C1 segment of cervical spinal cord (tissue), 14 donors: ENCODE data around the gene DMD.
A peak's percentile ranks its signal among the peaks of the same experiment; 100 is the strongest.

ENCODE experiments used
- DNase-seq, 14 donors: peaks; one replicate each; lab custom pipeline; 2025; lab: John Stamatoyannopoulos, UW

DMD gene

GRCh38 chrX:32281853-32282252, 929.5 kb downstream of the DMD start:
- no peak for DNase-seq

DNA sequence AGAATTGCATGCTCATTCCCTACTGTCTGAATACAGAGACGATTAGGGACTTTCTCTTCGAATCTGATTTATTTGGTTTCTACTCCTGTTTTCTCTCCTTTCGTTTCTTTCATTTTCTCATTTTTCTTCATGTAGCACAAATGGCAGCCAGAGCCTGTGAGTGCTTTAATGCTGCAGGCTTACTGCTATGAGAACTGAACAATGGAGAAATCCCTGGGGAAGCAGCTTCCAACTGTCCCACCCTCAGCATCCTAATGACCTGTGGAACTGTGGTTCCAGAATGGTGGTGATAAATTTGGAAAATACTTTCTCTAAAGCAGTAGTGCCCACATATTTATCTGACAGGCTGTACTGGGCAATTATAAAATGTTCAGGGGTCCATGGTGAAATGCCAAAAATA, 930.4 kb downstream of the DMD start:
- no peak for DNase-seq

DNA sequence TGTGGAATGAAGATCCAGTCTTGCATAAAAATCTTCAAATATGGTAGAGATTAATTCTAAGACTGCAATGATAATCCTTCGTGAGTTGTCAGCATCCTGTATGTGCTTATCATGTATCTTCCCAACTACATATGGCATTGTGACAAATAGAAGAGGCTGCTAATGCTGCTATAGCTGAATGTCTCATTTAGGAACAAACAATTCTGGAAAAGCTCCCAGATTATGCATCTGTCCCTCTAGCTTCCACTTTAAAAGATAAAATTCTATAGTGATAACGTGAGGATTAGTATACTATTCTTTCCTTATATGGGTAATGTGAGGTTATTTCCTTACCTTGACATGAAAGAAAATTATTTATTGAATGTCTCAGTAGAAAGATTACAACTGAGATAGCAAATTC, 930.9 kb downstream of the DMD start:
- no peak for DNase-seq

GRCh38 chrX:32276153-32276552, 935.2 kb downstream of the DMD start:
- DNase-seq: no peak

- DNase-seq: no peak
Observed at GRCh38 chrX:32269866-32270265, 941.5 kb downstream of the DMD start.

- DNase-seq: no peak
Observed at GRCh38 chrX:32268207-32268606, 943.1 kb downstream of the DMD start.

DNA sequence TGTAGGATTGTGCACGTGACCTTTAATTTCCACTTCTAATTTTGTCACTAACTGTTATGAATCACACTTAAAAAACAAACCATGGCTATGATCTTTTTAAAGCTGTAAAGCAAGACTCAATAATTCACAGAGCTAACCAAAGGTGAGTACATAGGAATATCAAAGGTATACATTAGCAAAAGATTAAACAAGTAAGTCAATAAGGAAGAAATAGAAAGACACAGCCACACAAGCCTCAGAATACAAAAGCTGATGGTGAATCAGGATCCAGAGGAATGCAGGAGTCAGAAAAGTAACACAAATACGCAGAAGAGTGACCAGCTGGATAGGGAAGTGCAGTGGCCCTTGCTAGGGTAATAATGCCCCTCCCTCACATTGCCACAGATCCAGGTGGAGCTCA, 943.6 kb downstream of the DMD start:
- DNase-seq: no peak

GRCh38 chrX:32246675-32247074, 964.7 kb downstream of the DMD start:
- peak in 1 of 14 donors; percentile 1 for DNase-seq

GRCh38 chrX:32195611-32196010, 1015.7 kb downstream of the DMD start:
- DNase-seq: peak in 4 of 14 donors; percentile 0 to 8 (median 5)

DNA sequence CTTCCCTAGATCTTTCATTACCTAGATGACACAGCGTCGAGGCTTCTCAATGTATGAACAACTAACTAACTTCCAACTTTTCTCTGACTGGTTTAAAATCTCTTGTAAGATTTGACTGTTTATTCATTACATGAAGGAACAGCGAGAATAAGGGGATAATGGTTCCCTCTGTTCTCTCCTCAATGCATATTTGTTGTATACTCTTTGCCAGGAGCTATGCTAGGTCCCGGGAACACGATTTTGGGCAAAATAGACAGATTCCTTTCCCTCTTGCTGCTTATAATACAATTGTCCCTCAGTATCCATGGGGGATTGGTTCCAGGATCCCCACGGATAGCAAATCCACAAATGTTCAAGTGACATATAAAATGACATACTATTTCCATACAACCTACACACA, 1020.0 kb downstream of the DMD start:
- no peak for DNase-seq

GRCh38 chrX:32185160-32185559, 1026.2 kb downstream of the DMD start:
- no peak for DNase-seq

DNA sequence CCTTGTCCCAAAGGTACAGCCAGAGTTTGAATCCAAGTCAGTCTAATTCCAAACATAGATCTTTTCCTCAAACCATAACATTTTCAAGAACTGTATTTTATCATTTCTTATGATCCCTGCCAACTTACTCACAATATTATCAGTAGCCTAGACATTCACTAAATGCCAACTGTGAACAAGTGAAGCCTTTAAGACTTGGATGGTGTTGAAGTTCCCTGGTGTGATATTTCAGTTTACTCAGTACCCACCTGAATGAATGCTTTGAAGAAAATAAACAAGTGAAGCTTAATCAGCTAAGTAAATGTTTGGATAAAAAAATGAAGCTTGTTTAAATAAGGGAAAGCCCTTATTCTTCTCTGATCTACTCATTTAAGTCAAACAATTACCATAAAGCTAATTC, 1028.3 kb downstream of the DMD start:
- no peak for DNase-seq

GRCh38 chrX:32176510-32176909, 1034.8 kb downstream of the DMD start:
- DNase-seq: no peak

DNA sequence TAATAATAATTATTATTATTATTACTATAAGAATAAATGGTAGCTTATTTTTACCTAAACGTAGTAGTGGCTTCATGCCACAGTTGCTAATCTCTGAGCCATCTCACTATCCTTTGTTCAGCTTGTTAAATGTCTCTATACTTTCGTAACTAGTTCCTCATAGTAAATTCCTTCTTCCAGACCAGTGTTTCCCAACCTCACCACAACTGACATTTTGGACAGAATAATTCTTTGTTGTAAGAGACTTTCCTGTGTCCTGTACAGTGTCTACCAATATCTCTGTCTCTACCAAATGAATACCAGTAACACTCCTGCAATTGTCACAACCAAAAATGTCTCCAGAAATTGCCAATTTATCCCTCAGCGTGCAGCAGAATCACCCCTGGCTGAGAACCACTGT, 1040.9 kb downstream of the DMD start:
- no peak for DNase-seq

DNA sequence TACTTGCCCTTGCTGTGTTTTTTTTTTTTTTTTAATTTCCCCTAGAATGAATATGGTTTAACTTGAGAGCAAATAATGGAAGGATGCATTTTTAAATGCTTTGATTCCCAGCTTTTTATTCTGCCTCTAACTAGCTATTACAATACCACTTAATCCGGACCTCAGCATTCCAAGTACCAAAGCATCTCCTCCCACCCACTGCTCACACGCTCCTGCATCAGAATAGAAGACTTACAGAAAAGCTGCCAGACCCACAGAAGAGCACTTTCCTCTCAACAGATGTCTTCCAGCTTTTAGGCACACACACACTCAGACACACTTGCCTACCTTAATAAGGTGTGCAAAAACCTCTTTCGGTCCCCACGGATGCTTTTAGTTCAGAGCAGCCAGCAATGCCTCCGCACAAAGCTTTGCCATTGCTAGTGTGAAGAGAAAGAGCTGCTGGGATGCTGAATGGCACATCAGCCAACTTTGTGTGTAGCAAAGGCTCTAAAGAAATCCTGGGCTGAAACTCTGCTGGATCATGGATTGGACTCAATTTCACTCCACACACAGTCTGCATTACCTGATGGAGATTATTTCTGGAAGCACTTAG, 1056.2 kb downstream of the DMD start:
- DNase-seq: peak in 10 of 14 donors; percentile 0 to 78 (median 4)

DNA sequence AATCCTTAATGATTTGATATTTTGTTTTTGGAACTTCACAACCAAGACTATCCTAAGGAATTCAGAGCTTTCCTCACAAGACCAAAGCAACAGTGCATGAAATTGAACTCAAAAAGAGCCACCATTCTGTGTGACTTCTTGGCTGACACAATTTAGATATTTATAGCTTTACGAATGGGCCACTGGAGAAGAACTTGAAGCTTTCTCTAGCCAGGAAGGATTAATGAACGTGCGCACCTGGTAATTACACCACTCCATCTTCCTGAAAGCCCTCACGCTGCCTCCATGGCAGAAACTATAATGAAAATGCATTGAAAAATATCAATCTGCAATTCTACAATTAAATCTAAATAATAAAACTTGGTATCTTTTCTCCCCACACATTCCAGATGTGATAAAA, 1057.8 kb downstream of the DMD start:
- DNase-seq: peak in 1 of 14 donors; percentile 4

DNA sequence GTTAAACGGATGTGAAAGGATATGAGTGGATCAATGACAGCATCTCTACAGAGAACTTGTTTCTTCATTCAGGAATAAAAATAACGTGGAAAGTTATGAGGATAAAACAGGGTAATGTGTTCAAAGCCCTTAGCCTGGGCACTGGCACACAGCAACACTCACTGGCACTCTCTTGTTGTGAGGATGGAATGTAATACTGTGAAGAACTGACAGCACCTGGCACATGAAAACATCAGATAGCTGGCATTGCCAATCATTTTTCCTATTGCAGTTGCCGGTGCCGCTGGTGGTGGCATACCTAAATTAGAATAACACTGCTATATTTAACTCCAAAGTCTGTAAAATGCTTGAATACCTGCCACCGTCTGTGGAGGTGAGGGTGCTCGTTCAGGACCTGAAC, 1061.2 kb downstream of the DMD start:
- peak in 1 of 14 donors; percentile 32 for DNase-seq

DNA sequence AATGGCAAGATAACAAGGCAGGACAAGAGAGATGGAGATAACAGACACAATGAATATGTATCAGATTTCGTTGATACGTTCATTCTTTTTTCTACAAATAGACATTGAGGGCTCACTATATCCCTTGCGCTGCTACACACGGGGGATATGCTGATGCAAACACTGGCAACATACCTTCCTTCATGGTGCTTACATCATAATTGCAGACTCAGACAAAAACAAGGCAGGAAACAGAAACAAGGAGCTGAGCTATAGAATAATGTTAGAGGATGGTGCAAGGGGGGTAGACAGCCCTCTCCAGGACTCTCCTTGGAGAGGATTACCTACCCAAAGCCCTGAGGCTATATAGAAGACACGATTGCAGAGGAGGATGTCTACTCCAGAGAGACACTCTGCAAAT, 1069.5 kb downstream of the DMD start:
- no peak for DNase-seq

- DNase-seq: no peak
Observed at GRCh38 chrX:32139476-32139875, 1071.9 kb downstream of the DMD start.

DNA sequence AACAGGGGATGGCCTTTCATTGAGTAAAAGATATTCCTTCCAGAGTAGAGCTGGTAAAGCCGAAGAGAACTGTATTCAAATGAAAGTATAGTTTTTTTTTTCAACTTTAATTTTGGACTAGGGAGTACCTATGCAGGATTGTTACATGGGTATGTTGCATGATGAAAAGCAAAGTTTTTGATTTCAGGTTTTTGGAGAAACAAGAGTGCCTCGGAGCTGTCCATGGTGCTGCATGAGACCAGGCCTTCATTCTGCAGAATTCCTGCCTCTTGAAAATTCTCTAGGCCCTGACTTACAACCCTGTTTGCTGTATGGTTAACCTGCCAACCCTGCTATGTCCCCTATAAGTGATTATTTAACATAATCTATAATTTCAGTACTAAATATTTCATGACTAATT, 1073.8 kb downstream of the DMD start:
- DNase-seq: peak in 1 of 14 donors; percentile 0

DNA sequence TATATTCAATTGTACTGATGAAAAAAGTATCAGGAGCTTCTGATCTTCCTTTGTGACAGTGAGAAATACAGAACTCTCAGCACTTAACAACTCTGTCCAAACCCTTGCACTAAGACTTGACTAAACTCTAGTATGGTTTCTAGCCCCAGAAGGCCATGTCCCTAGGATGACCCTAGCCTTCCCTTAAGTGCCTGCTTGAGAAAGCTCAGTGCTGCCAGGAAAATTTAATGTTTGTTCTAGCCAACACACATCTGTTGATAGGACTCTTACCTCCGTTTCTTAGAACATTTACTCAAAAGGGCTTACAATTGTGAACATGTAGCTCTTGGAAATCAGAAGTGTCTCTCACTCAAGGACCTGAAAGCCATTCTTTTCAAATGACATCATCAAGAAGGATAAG, 1084.4 kb downstream of the DMD start:
- DNase-seq: no peak

GRCh38 chrX:32118832-32119231, 1092.5 kb downstream of the DMD start:
- no peak for DNase-seq

DNA sequence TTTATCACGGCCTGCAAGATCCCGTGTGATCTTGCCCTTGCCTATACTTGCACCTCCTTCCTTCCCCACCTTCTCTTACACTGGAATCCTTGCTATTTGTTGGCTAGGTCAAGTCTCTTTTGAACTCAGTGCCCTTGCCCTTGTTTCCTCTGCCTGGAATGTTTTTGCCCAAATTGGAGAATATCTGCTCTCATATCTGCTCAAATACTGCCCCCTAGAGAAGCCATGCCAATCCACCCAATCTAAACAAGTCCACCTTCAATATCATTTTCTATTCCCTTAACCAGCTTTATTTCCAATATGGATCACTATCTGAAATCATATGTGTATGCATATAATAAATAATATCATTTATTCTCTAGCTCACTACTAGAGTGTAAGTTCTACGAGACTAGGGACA, 1095.3 kb downstream of the DMD start:
- no peak for DNase-seq

- DNase-seq: no peak
Observed at GRCh38 chrX:32087663-32088062, 1123.7 kb downstream of the DMD start.
